Common myeloid progenitor, CD34-positive (primary cell): ENCODE measurements around the gene CTPS2.
"Not testable (repeated sequence)": the region's sequence is repeated elsewhere in the genome, so short reads cannot be mapped to it uniquely, and the experiment has no call there.

Experiments
- CTCF ChIA-PET: fragments of 350-600 bp; sonication (Branson Sonifier 250); formaldehyde crosslinking; loops from one replicate; lab custom pipeline; 2021; ENCODE audit warnings: antibody characterized with exemption; lab: Charles Lee
- POLR2A ChIA-PET: fragments of 350-600 bp; sonication (Branson Sonifier 250); formaldehyde crosslinking; loops from one replicate; lab custom pipeline; 2021; ENCODE audit warnings: antibody characterized with exemption; lab: Charles Lee
- DNase-seq, 3 donors: peaks; one replicate each; pipeline versions ENCODE4 v3.0.0 to v3.0.0-alpha.2; 2013
- H3K27ac ChIP-seq, 2 experiments: 1 replicate in 1 of 2; 2 replicates in 1 of 2; pipeline ENCODE4 v1.7.0; 2013; ENCODE audit warnings: inconsistent platforms in 2 of 2, low read length in 2 of 2, mild to moderate bottlenecking in 2 of 2, low read depth in 1 of 2, moderate library complexity in 1 of 2; ENCODE audit not compliant: severe bottlenecking in 2 of 2, insufficient read depth in 1 of 2, poor library complexity in 1 of 2
- H3K27me3 ChIP-seq, 5 experiments: replicated peaks in 2 of 5; 1 replicate in 3 of 5; 2 replicates in 2 of 5; pipeline versions ENCODE4 v1.6.1 to v1.7.0; 2013; ENCODE audit warnings: low read length in 4 of 5, mild to moderate bottlenecking in 2 of 5, moderate library complexity in 2 of 5, inconsistent platforms in 1 of 5; ENCODE audit not compliant: insufficient read depth in 5 of 5, control insufficient read depth in 4 of 5
- H3K36me3 ChIP-seq, 4 experiments: 1 replicate in 2 of 4; 2 replicates in 2 of 4; pipeline versions ENCODE4 v1.6.1 to v1.7.0; 2013; ENCODE audit warnings: low read length in 3 of 4, control low read depth in 1 of 4, mild to moderate bottlenecking in 1 of 4; ENCODE audit not compliant: control insufficient read depth in 4 of 4, insufficient read depth in 4 of 4
- H3K4me1 ChIP-seq, 4 experiments: 1 replicate in 3 of 4; 2 replicates in 1 of 4; pipeline versions ENCODE4 v1.6.1 to v1.7.1; 2013; ENCODE audit warnings: low read length in 3 of 4, mild to moderate bottlenecking in 3 of 4, control low read depth in 1 of 4, inconsistent platforms in 1 of 4, moderate library complexity in 1 of 4; ENCODE audit not compliant: control insufficient read depth in 4 of 4, insufficient read depth in 4 of 4; ENCODE audit errors: control extremely low read depth in 1 of 4
- H3K4me3 ChIP-seq, 7 experiments: 1 replicate in 4 of 7; 2 replicates in 3 of 7; pipeline versions ENCODE4 v1.5.1 to v1.7.0; 2013; ENCODE audit warnings: mild to moderate bottlenecking in 7 of 7, low read length in 6 of 7, moderate library complexity in 6 of 7, inconsistent platforms in 2 of 7, low read depth in 2 of 7, control low read depth in 1 of 7; ENCODE audit not compliant: insufficient read depth in 4 of 7, control insufficient read depth in 1 of 7; ENCODE audit errors: extremely low read depth in 1 of 7
- H3K9me3 ChIP-seq, 5 experiments: 1 replicate in 4 of 5; 2 replicates in 1 of 5; pipeline versions ENCODE4 v1.6.1 to v1.7.1; 2013; ENCODE audit warnings: low read length in 4 of 5, mild to moderate bottlenecking in 2 of 5, inconsistent platforms in 1 of 5, low read depth in 1 of 5, moderate library complexity in 1 of 5; ENCODE audit not compliant: control insufficient read depth in 4 of 5, insufficient read depth in 2 of 5; ENCODE audit errors: control extremely low read depth in 1 of 5
- WGBS: methylation state at CpG from one replicate; pipeline ENCODE4 v1.1.5; 2013; ENCODE audit not compliant: insufficient coverage; 5-methylcytosine and 5-hydroxymethylcytosine counted together

CTPS2 gene

GRCh38 chrX:16578218-16578617 lies 134.3 kb downstream of the CTPS2 start:
- Histone ChIP-seq H3K4me3 (no peak overlapping the region), H3K9me3 (peaks cover 0 to 11% (median 0%) of the 10 kb centered on the region in 5 experiments), H3K27ac (no peak overlapping the region), H3K27me3 (peaks cover 0 to 3% (median 0%) of the 10 kb centered on the region in 5 experiments), H3K36me3 (no peaks in the 10 kb centered on the region), H3K4me1 (no peaks in the 10 kb centered on the region)
- no peak for DNase-seq
- ChIA-PET CTCF (no interaction called here), POLR2A (no interaction called here)
- WGBS = 80% methylated on average over 1 of the region's 2 CpGs

- Histone ChIP-seq H3K4me1 (no peaks in the 10 kb centered on the region), H3K27me3 (peaks cover 0 to 3% (median 0%) of the 10 kb centered on the region in 5 experiments), H3K36me3 (no peaks in the 10 kb centered on the region), H3K27ac (no peak overlapping the region), H3K4me3 (no peak overlapping the region), H3K9me3 (peaks cover 0 to 4% (median 0%) of the 10 kb centered on the region in 5 experiments)
- no peak for DNase-seq
- CTCF ChIA-PET = no interaction called here
- 67% methylated on average over 1 of the region's 2 CpGs for WGBS
- POLR2A ChIA-PET = no interaction called here
Measured at GRCh38 chrX:16577483-16578029, 134.9 kb downstream of the CTPS2 start.

- H3K9me3 ChIP-seq, H3K27me3 ChIP-seq, H3K4me3 ChIP-seq, DNase-seq, H3K36me3 ChIP-seq, H3K27ac ChIP-seq, H3K4me1 ChIP-seq, CTCF ChIA-PET, POLR2A ChIA-PET: not testable (repeated sequence)
- 95% methylated on average over 22 of the region's 35 CpGs for WGBS
Measured at GRCh38 chrX:16575388-16575787, 137.1 kb downstream of the CTPS2 start.

GRCh38 chrX:16573781-16574180 lies 138.7 kb downstream of the CTPS2 start:
- WGBS = 100% methylated on average over 1 of the region's 1 CpG
- Histone ChIP-seq H3K4me3 (no peak overlapping the region), H3K4me1 (no peaks in the 10 kb centered on the region), H3K27ac (no peak overlapping the region), H3K9me3 (no peaks in the 10 kb centered on the region), H3K36me3 (no peaks in the 10 kb centered on the region), H3K27me3 (peaks cover 0 to 4% (median 0%) of the 10 kb centered on the region in 5 experiments)
- ChIA-PET CTCF (no interaction called here), POLR2A (no interaction called here)
- no peak for DNase-seq

GRCh38 chrX:16567681-16568080 lies 144.8 kb downstream of the CTPS2 start:
- 100% methylated on average over 3 of the region's 4 CpGs for WGBS
- DNase-seq = no peak
- Histone ChIP-seq H3K9me3 (no peaks in the 10 kb centered on the region), H3K4me3 (no peak overlapping the region), H3K4me1 (no peaks in the 10 kb centered on the region), H3K36me3 (no peaks in the 10 kb centered on the region), H3K27ac (no peak overlapping the region), H3K27me3 (peaks cover 0 to 4% (median 0%) of the 10 kb centered on the region in 5 experiments)
- ChIA-PET POLR2A (no interaction called here), CTCF (no interaction called here)

- DNase-seq = no peak
- Histone ChIP-seq H3K36me3 (no peaks in the 10 kb centered on the region), H3K4me3 (no peak overlapping the region), H3K27me3 (peaks cover 0 to 4% (median 0%) of the 10 kb centered on the region in 5 experiments), H3K27ac (no peak overlapping the region), H3K4me1 (no peaks in the 10 kb centered on the region), H3K9me3 (no peaks in the 10 kb centered on the region)
- POLR2A ChIA-PET = no interaction called here
- 67% methylated on average over 1 of the region's 3 CpGs for WGBS
- CTCF ChIA-PET = no interaction called here
Measured at GRCh38 chrX:16566571-16566970, 145.9 kb downstream of the CTPS2 start.

GRCh38 chrX:16560173-16560572 lies 152.3 kb downstream of the CTPS2 start:
- H3K27me3 ChIP-seq = peaks cover 0 to 15% (median 0%) of the 10 kb centered on the region in 5 experiments
- WGBS = 100% methylated on average over 2 of the region's 4 CpGs
- no peak overlapping the region for H3K27ac ChIP-seq
- no peaks in the 10 kb centered on the region for H3K4me1 ChIP-seq
- H3K4me3 ChIP-seq = no peak overlapping the region
- no peaks in the 10 kb centered on the region for H3K9me3 ChIP-seq
- ChIA-PET CTCF (no interaction called here), POLR2A (no interaction called here)
- H3K36me3 ChIP-seq = no peaks in the 10 kb centered on the region
- no peak for DNase-seq
